NCI-H748 (cell line): ENCODE measurements around the gene RPP38.
A peak's percentile ranks its signal among the peaks of the same experiment; 100 is the strongest.

ENCODE experiments used
- DNase-seq: peaks from one replicate; lab custom pipeline; 2025; ENCODE audit not compliant: unreplicated experiment; lab: John Stamatoyannopoulos, UW

Gene RPP38

GRCh38 chr10:15106352-15107013 lies 9.3 kb downstream of the RPP38 start:
- peak; percentile 46 for DNase-seq

GRCh38 chr10:15112657-15113056 lies 15.5 kb downstream of the RPP38 start:
- no peak for DNase-seq

GRCh38 chr10:15113766-15114165 lies 16.6 kb downstream of the RPP38 start:
- no peak for DNase-seq

- DNase-seq = no peak
These were observed 19.1 kb downstream of the RPP38 start for GRCh38 chr10:15116225-15116624.

GRCh38 chr10:15118615-15119014 lies 21.5 kb downstream of the RPP38 start:
- no peak for DNase-seq

GRCh38 chr10:15120523-15120922 lies 23.4 kb downstream of the RPP38 start:
- DNase-seq = no peak

- no peak for DNase-seq
These were observed 24.6 kb downstream of the RPP38 start for GRCh38 chr10:15121707-15122106.

- no peak for DNase-seq
These were observed 25.4 kb downstream of the RPP38 start for GRCh38 chr10:15122477-15123030.

- no peak for DNase-seq
These were observed 26.6 kb downstream of the RPP38 start for GRCh38 chr10:15123749-15124184.

GRCh38 chr10:15124190-15124589 lies 27.0 kb downstream of the RPP38 start:
- DNase-seq = no peak

GRCh38 chr10:15124908-15125307 lies 27.8 kb downstream of the RPP38 start:
- no peak for DNase-seq

- no peak for DNase-seq
These were observed 34.2 kb downstream of the RPP38 start for GRCh38 chr10:15131330-15131729.

GRCh38 chr10:15136129-15137035 lies 39.2 kb downstream of the RPP38 start:
- no peak for DNase-seq

GRCh38 chr10:15137036-15137359 lies 39.8 kb downstream of the RPP38 start:
- no peak for DNase-seq

GRCh38 chr10:15137636-15138035 lies 40.5 kb downstream of the RPP38 start:
- DNase-seq = no peak

GRCh38 chr10:15140698-15141097 lies 43.5 kb downstream of the RPP38 start:
- DNase-seq = no peak

GRCh38 chr10:15141136-15142054 lies 44.2 kb downstream of the RPP38 start:
- no peak for DNase-seq

GRCh38 chr10:15144788-15145187 lies 47.6 kb downstream of the RPP38 start:
- DNase-seq = no peak

- DNase-seq = peak; percentile 56
These were observed 49.2 kb downstream of the RPP38 start for GRCh38 chr10:15146366-15146765.

GRCh38 chr10:15147594-15148392 lies 50.6 kb downstream of the RPP38 start:
- DNase-seq = no peak
